Endothelial cell (in vitro differentiated cells): Measurements from ENCODE around the gene HOXC13. TPM values are rescaled to one million over a fixed set of nuclear protein-coding genes. Genes with fewer than 3 reads are reported as not detected.

Experiments used
- DNase-seq: peaks from one replicate; pipeline ENCODE4 v3.0.0; 2021; ENCODE audit warnings: low spot score
- H3K27ac Mint-ChIP-seq: one replicate; pipeline ENCODE4 v1.8.0; 2021; ENCODE audit warnings: mixed read lengths, inconsistent platforms; ENCODE audit not compliant: unreplicated experiment
- H3K27me3 Mint-ChIP-seq: one replicate; pipeline ENCODE4 v1.8.0; 2021; ENCODE audit warnings: mild to moderate bottlenecking, moderate library complexity, mixed read lengths, inconsistent platforms; ENCODE audit not compliant: unreplicated experiment
- H3K36me3 Mint-ChIP-seq: one replicate; pipeline ENCODE4 v1.8.0; 2021; ENCODE audit warnings: mild to moderate bottlenecking, low read depth, mixed read lengths, inconsistent platforms; ENCODE audit not compliant: unreplicated experiment
- H3K4me1 Mint-ChIP-seq: one replicate; pipeline ENCODE4 v1.8.0; 2021; ENCODE audit warnings: mild to moderate bottlenecking, mixed read lengths, inconsistent platforms; ENCODE audit not compliant: unreplicated experiment
- H3K4me3 Mint-ChIP-seq: one replicate; pipeline ENCODE4 v1.8.0; 2021; ENCODE audit warnings: mild to moderate bottlenecking, mixed read lengths, inconsistent platforms; ENCODE audit not compliant: unreplicated experiment
- H3K9me3 Mint-ChIP-seq: one replicate; pipeline ENCODE4 v1.8.0; 2021; ENCODE audit warnings: mixed read lengths, inconsistent platforms; ENCODE audit not compliant: unreplicated experiment
- total RNA-seq: library from RNA; stranded (reverse); fragmentation: NEBNext Ultra II Directional; extraction: Animal tissue kit (Norgen Biotek cat#: 25700); gene quantifications from one replicate; pipeline ENCODE4 v1.2.1, GENCODE V29; 2021; ENCODE audit not compliant: unreplicated experiment
- TF ChIP-seq, protein P1 (sequence below): fragments of 200-600 bp; sonication (generic); IDR thresholded peaks from one replicate; pipeline ENCODE4 v1.5.0; 2021; ENCODE audit warnings: antibody characterized with exemption; ENCODE audit not compliant: unreplicated experiment

The HOXC13 gene
- total RNA-seq, 1 donor from 2014 or later, result 0.38 TPM

DNA sequence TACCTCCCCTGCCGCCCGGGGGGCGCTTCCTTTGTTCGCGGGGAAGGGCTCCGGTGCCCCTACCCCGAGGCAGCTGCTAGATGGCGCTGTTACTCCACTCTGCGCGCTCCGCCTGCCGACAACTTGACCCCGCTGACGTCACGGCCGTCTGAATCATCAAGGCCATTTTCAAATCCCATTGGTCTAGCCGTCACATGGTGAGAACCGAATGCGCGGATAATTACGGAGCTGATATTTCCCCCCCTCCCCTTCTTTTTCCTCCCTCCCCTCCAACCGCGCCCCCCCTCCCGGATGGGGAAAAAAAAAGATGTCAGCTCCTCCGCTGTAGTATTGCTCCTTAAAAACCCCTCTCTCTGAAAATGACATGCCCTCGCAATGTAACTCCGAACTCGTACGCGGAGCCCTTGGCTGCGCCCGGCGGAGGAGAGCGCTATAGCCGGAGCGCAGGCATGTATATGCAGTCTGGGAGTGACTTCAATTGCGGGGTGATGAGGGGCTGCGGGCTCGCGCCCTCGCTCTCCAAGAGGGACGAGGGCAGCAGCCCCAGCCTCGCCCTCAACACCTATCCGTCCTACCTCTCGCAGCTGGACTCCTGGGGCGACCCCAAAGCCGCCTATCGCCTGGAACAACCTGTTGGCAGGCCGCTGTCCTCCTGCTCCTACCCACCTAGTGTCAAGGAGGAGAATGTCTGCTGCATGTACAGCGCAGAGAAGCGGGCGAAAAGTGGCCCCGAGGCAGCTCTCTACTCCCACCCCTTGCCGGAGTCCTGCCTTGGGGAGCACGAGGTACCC lies 46.5 kb downstream of the HOXC13 start, which contains the start of gene HOXC10:
Gene HOXC10 (plus strand): TSS at position 246 of the 791 bp plus-strand sequence. CDS start 114 bp downstream, at position 360.
- Mint-ChIP-seq H3K27me3 (peaks cover 32% of the 10 kb centered on the region), H3K27ac (peak within 1 kb of the TSS; percentile 89), H3K4me3 (peak within 1 kb of the TSS; percentile 56), H3K36me3 (peaks cover under 1% of the 10 kb centered on the region), H3K4me1 (peaks cover 64% of the 10 kb centered on the region), H3K9me3 (no peaks in the 10 kb centered on the region)
- TF ChIP-seq, protein P1, sequence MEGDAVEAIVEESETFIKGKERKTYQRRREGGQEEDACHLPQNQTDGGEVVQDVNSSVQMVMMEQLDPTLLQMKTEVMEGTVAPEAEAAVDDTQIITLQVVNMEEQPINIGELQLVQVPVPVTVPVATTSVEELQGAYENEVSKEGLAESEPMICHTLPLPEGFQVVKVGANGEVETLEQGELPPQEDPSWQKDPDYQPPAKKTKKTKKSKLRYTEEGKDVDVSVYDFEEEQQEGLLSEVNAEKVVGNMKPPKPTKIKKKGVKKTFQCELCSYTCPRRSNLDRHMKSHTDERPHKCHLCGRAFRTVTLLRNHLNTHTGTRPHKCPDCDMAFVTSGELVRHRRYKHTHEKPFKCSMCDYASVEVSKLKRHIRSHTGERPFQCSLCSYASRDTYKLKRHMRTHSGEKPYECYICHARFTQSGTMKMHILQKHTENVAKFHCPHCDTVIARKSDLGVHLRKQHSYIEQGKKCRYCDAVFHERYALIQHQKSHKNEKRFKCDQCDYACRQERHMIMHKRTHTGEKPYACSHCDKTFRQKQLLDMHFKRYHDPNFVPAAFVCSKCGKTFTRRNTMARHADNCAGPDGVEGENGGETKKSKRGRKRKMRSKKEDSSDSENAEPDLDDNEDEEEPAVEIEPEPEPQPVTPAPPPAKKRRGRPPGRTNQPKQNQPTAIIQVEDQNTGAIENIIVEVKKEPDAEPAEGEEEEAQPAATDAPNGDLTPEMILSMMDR, result peak; percentile 68
- peak; percentile 91 for DNase-seq

DNA sequence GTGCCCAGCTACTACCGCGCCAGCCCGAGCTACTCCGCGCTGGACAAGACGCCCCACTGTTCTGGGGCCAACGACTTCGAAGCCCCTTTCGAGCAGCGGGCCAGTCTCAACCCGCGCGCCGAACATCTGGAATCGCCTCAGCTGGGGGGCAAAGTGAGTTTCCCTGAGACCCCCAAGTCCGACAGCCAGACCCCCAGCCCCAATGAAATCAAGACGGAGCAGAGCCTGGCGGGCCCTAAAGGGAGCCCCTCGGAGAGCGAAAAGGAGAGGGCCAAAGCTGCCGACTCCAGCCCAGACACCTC lies 47.0 kb downstream of the HOXC13 start:
- H3K27me3 Mint-ChIP-seq, result peaks cover 37% of the 10 kb centered on the region
- no peaks in the 10 kb centered on the region for H3K9me3 Mint-ChIP-seq
- TF ChIP-seq, protein P1, result no peak
- no peak overlapping the region for H3K4me3 Mint-ChIP-seq
- no peak overlapping the region for H3K27ac Mint-ChIP-seq
- H3K36me3 Mint-ChIP-seq, result peaks cover 4% of the 10 kb centered on the region
- H3K4me1 Mint-ChIP-seq, result peaks cover 66% of the 10 kb centered on the region
- no peak for DNase-seq

- TF ChIP-seq, protein P1, result no peak
Measured at GRCh38 chr12:53985994-53986685, 47.5 kb downstream of the HOXC13 start.

GRCh38 chr12:53986686-53987483 lies 48.3 kb downstream of the HOXC13 start:
- Mint-ChIP-seq H3K27ac (no peak overlapping the region), H3K4me1 (peaks cover 68% of the 10 kb centered on the region), H3K4me3 (no peak overlapping the region), H3K27me3 (peaks cover 42% of the 10 kb centered on the region), H3K9me3 (no peaks in the 10 kb centered on the region), H3K36me3 (peaks cover 4% of the 10 kb centered on the region)
- TF ChIP-seq, protein P1, result no peak
- DNase-seq, result no peak

More at GRCh38 chr12:53985994-53986685, 47.5 kb downstream of the HOXC13 start:
- no peak for DNase-seq
- H3K4me3 Mint-ChIP-seq, result peak overlapping the region; percentile 78
- H3K36me3 Mint-ChIP-seq, result peaks cover 4% of the 10 kb centered on the region
- no peaks in the 10 kb centered on the region for H3K9me3 Mint-ChIP-seq
- H3K27me3 Mint-ChIP-seq, result peaks cover 39% of the 10 kb centered on the region
- H3K27ac Mint-ChIP-seq, result no peak overlapping the region
- H3K4me1 Mint-ChIP-seq, result peaks cover 67% of the 10 kb centered on the region
